NCI-H187 treated with DMSO at 0.1 percent for 48 hours (cell line): ENCODE measurements around the gene GRM8.

Experiments used
- DNase-seq: peaks from one replicate; lab custom pipeline; 2025; lab: John Stamatoyannopoulos, UW

GRM8 gene

DNA sequence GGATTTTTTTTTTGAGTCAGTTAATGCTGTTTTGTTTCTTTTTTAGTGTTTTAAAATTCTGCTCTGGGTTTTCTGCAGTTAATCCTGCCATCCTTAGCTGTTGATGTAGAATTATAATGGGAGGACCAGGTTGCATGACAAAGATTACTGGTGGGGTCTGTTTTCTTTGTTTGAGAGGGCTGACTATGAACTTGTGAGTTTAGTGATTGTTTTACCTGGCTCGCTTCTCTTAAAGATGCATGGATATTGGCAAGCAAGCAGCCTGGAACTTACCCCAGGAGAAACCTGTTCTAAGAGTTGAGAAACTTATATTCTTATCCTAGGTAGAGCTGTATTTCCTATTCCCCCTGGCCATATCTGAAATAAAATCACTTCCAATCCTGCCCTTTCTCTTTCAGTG lies 727.8 kb downstream of the GRM8 start:
- DNase-seq: no peak

DNA sequence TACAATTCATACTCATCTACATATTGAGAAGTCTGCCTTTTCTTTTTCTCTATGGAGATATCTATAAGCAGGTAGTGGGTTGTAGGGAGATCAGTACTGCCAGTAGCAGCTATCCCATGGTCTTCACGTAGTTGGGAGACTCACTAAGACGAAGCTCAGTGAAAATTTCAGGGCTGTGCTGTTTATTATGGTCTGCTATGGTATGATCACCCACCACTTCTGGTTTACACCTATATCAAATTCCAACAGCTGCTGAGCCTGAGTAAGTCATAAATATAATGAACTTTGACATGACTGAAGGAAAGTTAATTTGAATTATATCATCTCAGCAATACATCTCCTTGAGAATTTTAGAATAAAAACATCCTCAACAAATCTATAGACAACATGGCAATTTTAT lies 741.7 kb downstream of the GRM8 start:
- DNase-seq: no peak

DNA sequence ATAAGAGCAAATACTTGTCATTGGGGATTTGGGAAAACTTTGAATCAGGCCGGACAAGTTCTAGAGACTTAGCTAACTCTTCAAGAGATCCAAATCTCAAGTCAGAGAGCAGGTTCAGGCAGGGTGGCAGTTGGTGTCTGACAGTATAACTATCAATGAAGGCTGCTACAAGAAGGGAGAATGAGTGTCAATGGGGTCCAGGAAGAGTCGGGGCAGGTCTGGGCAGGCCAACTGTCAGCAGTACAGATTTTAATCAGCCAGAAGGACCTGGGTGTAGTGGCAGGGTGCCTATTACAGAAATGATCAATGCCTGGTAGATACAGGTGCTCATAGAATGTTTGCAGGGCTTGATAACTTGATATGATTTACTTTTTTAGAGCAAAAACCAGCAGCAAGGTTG lies 751.1 kb downstream of the GRM8 start:
- DNase-seq: no peak

DNA sequence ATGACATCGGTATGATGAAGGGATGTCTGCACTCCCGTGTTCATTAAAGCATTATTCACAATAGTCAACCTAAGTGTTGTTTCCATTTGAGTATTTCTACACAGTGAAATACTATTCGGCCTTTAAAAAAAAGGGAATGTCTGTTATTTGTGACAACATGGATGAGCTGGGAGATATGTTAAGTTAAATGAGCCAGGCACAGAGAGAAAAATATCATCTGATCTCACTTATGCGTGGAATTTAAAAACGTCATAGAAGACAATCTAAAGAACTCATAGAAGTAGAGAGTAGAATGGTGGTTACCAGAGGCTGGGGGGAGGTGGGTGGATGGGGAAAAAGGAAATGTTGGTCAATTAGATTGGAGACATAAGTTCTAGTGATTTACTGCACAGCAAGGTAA lies 753.3 kb downstream of the GRM8 start:
- no peak for DNase-seq

DNA sequence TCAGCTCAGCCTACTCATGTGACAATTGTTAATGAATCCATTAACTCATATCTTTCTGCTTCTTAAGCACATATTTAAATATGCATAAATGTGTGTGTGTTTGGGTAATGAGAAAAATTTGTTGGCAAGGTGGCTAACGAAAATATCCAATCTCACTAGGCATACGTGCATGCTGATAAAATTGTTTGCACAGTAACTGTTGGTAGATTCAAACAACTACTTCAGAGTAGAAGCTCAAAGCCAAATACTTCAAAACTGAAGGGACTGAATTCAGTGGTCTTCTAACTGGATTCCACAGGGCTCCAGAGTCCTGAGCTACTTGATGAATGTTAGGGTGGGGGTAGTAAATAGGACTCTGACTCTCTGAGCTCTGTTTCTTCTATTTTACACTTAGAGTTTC lies 757.0 kb downstream of the GRM8 start:
- no peak for DNase-seq

DNA sequence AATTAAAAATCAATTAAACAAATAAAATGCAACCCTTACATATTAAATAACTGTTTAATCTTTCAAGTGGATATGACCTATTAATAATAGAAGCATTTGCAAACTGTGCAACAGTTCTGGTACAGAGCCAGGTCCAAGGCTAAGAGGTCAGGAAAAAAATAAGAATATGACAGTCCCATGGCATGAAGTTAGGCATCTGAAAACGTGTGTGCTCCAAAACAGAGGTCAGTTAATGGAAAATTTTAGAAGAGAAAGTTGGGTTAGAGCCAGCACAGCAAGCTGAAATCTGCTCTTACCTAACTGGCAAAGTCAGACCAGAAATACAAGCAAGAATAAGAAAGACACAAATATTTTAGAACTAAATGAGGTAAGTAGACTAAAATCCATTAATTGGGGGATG lies 757.7 kb downstream of the GRM8 start:
- no peak for DNase-seq

DNA sequence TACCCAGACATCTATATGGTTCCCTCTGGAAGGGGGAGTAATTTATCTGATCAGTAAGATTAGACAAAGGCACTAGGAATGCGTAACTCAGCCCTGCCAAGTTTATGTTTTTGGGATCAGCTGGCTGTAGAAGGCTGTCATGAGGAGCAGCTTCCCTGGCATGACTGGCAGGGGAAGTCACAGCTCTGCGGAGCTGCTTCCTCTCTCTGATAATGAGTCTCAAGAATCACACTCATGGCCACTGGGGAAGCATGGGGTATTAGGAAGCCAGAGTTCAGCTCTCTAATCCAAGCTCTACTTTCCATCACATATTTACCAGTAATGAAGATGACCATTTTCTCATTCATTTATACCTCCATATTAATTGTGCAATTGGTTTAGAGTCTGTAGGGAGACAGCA lies 758.9 kb downstream of the GRM8 start:
- DNase-seq: no peak

DNA sequence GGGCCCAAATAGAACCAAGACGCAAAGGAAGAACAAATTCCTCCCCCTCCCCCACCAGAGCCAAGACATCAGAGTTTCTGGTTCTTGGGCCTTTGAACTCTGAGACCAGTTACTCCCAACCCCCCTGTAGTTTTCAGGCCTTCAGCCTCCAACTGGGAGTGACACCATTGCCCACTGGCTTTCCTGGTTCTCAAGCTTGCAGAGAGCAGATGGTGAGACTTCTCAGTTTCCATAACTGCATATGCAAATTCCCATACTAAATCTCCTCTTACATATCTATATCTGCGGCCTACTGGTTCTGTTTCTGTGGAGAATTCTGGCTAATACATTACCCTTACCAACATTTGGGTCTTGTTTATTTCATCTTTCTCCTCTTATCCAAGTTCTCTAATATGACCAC lies 762.9 kb downstream of the GRM8 start:
- DNase-seq: no peak

DNA sequence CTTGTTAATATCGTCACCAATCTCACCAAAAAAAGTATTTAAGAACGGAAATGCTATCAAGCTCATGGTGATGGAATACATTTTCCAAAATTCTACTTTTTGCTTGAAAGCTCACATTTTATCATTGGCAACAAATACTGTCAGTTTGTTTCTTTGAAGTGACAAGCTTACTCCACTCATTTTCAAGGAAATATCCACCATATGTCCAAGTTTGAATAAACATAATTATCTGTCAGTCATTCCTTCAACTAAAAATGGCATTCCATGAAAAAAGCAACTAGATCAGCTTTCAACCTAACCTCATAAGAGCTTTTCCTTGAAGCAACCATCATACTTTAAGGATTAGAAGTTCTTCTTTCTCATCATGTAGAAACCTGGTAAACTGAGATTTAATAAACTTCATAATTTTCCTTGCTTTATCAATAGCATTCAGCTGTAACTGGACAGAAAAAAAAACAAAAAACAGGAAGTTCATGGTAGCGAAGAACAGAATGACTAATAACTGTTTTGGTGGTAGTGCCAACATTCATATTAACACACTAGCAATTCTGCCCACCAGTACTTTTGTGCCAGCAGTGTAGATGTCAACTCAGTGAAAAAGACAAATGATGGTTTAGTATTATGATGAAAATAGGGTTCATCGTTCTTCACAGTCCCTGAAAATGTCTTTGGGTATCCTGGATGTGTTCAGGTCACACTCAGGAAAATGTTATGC lies 764.9 kb downstream of the GRM8 start:
- DNase-seq: no peak

DNA sequence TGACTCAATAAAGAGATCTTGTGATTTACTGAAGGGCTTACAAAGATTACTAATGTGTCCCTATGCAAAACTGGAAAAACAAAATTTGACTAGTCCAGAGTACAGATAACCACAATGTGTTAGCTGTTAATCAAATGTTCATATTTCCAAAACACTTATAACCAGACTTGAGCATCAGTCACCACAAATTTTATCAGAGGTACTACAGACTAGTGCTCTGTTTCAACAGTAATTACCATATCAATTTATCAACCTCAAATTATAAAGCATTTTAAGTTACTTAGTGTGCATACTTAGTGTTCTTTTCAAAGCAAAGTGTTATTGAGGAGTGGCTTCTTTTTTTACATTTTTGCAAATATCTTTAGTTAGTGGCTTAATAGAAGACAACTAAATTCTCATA lies 765.9 kb downstream of the GRM8 start:
- no peak for DNase-seq

DNA sequence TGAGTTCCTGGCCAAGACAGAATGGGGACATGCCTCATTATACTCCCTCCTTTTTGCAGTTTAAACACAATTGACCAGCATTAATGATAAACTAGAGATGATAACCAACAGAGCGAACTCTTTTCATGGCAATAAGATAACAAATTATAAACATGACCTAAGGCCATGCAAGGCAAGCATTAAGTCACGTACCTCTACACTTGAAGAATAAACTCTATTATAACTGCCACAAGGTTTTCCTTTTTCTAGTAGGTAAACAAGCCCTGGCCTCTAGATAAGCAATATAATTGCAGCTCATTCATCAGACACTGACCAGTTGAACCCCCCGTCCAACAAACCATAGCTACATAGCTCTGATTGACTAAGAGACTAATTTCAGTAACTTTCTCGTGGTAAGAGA lies 767.0 kb downstream of the GRM8 start:
- no peak for DNase-seq

DNA sequence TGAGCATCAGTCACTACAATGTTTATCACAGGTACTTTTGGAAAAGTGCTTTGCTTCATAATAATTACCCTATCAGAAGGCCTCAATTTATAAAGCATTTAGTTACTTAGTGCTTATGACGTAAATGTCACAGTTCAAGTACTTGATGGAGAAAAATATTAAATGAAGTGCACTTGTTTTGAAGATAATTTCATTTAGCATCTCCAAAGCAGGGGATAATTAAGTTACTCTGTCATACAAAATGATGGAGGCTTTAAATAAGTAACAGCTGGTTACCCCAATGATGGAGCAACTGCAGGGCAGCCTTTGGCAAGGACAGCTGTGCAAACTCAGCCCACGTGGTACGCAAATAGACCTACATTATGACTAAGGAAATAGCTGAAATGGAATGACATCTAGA lies 768.8 kb downstream of the GRM8 start:
- DNase-seq: no peak

DNA sequence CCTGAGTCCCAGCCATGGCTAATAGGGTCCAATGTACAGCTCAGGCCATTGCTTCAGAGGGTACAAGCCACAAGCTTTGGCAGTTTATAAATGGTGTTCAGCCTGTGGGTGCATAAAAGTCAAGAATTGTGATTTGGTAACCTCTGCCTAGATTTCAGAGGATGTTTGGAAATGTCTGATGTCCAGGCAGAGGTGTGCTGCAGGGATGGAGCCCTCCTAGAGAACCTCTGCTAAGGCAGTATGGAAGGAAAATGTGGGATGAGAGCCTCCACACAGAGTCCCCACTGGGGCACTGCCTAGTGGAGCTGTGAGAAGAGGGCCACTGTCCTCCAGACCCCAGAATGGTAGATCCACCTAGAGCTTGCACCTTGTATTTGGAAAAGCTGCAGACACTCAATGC lies 779.9 kb downstream of the GRM8 start:
- DNase-seq: no peak

DNA sequence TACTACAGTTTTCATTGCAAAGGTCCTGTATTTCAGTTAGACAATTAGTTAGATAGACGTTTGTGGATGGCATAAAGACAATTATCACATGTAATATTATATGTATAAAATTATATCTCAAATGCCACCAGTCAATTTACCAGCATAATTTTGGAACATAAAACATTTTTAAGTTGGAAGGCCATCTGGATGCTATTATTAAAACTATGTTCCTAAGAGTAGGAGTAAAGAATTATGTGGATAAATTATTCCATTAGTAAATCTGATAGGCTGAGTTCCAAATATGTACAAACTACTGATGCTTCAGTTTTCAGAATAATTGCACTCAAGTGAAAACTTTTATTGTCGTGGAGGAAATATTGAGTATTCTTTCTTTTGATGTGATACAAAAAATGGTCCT lies 790.3 kb downstream of the GRM8 start:
- no peak for DNase-seq

DNA sequence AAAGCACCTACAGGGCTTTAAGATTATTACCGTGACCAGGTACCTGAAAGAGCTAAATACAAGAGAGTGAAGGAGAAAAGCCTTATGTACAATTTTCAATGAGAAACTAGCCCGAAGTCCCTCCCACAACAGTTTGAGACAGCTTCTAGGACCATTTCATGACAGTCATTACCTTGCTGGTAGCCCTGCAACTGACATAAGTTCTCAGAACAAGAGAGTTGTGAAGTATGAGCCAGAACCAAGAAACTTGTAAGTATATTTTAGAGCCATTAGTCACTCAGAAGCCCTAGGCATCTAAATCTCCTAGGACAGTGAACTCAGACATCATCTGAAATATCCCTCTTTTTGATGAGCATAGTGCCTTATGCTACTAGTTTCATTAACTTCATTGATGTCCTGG lies 792.1 kb downstream of the GRM8 start:
- DNase-seq: no peak

DNA sequence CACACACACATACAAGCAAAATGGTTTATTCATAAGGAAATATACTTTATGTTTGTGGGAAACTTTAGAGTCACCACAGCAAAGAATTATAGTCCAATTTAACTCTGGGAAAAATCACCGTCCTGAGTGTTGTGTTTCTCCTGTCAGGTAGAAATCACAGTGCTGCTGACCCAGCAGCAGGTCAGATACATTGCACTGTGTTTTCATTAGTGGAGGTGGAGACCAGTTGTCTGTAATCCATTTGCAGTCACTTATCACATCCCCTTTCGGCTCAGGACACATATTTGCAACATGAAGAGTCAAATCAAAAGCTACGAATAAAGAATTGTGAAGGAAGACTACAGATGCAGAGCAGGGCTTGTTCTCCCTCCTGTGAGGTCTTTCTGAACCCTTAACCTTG lies 799.6 kb downstream of the GRM8 start:
- DNase-seq: no peak

DNA sequence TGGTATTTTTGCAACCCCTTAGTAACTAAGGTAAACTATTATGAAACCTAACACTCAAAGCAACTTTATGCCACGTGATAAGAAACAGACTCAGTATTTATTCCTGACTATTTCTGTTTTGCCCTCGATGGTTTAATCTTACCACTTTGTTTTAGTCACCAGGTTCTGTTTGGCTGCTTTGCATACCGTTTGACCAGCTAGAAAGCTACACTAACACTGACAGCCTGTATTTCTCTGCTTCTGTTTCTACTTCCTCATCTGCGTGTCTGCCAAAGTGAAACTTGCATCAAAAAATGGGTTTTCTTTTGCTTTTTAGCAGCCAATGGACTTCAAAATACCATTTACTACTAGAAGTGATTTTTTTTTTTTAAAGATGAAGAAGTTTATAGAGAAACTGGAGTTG lies 802.5 kb downstream of the GRM8 start:
- no peak for DNase-seq

DNA sequence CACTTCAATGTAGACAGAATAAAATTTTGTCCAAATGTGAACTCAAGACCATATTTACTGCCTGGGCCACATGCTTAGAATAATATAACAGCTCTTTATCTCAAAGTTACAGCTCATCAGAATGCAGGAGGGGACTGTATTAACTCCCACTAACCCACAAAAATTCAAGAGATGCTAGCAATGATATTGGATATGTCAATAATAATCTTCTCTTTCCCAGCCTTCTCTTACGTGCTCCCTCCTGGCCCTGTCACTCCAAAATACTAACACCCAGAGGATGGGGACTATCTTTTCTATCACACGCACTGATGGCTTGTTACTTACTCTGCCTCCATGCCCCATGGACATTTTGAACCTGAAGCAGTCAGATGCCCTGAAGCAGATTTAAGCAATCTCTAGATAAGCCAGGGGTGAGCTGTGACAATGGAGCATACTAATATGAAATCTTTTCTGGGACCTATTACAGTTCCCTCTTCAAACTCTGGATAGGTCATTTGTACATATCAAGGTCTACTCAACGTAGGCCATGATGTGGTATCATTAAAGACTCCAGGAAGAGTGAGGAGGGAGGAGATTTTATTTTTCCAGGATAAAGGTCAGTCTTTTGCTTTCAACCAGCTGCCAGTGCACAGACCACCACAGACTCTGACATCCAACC lies 803.0 kb downstream of the GRM8 start:
- DNase-seq: no peak

DNA sequence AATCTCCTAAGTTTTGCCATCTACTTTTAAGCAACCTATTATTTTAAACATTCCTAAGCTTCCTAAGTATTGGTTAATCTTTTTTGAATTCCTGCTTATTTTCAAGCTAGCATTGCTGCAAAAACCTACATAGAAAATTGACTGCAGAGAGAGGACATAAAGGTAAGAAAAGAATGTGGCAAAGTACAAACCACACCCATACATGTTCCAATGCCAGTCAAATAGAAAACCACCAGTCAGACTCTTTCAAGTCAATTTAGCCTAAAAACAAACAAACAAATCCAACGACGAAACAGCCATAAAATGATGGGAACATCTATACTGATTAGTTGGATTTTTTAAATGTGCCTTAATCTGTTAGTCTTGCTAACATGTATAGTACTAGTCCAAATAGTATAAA lies 804.8 kb downstream of the GRM8 start:
- DNase-seq: no peak

DNA sequence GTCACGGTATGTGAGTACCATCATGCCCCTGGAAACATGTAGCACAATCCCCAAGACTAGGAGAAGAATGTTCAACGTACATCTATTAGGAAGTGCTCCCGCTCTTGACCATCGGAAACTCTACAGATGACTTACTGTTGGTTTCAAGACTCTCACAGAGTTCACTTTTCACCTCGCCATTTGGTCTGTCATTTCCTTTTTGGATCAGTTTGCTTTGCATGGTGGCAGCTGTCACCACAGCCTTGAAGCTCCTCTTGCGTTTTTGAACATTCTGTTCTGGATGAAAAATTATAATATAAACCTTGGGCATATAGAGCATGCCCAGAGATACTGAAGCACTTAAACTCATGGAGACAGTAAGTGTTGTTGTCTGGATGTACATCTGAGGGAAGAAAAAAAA lies 806.8 kb downstream of the GRM8 start:
- no peak for DNase-seq

DNA sequence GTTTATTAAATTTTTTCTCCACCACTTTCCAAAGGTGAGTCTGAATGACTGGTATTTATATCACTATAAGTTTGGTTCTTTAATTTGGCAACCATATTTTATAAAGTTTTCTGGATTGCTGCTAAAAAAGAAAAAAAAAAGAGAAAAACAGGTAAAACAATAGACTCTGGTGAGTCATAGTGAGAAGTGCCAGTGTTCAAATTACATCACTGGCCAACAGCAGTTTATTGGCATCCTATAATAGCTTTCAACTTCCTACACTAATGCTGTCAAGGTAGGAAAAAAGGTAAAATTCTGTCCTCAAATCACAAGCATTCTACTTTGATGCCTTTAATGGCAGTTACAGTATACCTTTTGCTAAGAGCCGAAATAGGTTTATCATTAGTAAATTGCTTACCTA lies 808.8 kb downstream of the GRM8 start:
- no peak for DNase-seq

DNA sequence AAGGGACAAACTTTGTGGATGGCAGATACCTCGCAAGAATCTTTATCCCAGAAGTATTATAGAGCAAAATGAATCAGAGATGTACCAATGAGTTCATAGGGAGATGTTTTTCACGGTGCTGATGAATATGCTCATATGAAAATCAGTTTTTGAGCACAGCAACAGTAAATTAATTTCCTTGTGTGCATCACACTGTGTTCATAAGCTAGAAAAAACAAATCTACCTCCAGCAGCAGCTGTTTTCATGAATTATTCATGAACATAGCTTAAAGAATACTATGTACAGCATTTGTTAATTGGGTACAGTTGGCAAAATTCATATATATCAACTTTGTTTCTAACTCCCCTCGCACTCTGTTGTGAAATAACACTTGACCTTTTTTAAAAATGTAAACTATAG lies 809.8 kb downstream of the GRM8 start:
- no peak for DNase-seq

DNA sequence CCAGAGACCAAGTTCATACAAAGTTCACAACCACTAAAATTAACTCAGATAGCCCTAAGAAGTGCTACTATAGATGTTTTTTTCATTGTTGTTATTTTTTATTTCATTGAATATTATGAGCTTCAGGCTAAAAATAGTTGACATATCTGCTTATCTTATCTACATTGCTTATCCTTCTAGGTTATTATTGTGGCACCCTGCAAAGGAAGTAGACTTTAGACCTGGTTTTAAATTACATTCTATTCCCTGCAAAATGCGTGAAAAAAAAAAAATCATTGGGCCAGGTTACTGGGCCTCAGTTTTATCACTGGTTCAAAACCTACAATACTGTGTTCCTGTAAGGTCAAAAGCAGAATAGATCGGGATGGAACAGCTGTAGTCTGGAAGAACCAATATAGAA lies 811.0 kb downstream of the GRM8 start:
- DNase-seq: no peak

DNA sequence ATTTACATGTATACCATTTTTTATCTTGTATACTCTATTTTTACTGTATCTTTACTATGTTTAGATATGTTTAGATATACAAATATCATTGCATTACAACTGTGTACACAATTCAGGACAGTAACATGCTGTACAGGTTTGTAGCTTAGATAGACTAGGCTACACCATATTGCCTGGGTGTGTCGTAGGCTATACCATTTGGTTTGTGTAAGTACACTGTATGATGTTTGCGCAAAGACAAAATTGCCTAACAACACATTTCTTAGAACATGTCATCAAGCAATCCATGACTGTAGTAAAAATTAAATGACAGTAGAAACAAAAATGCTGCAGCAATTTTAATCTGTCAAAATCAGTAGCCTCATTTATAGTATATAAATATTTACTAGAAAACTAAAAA lies 812.2 kb downstream of the GRM8 start:
- no peak for DNase-seq
